Ishikawa (cell line): ENCODE results near the gene AGO3.

ENCODE experiments used
- CEBPB ChIP-seq: IDR thresholded peaks from 2 replicates; pipeline ENCODE4 v1.6.1; 2012
- CREB1 ChIP-seq: IDR thresholded peaks from 2 replicates; pipeline ENCODE4 v1.6.1; 2012; ENCODE audit warnings: low read depth
- EGR1 ChIP-seq: IDR thresholded peaks from 2 replicates; pipeline ENCODE4 v1.6.1; 2012
- EP300 ChIP-seq: IDR thresholded peaks from 2 replicates; pipeline ENCODE4 v1.6.1; 2012; ENCODE audit warnings: borderline replicate concordance
- FOXM1 ChIP-seq: IDR thresholded peaks from 2 replicates; pipeline ENCODE4 v1.6.1; 2012; ENCODE audit warnings: low read depth, borderline replicate concordance
- NFIC ChIP-seq: IDR thresholded peaks from 2 replicates; pipeline ENCODE4 v1.6.1; 2012
- RAD21 ChIP-seq: IDR thresholded peaks from 2 replicates; pipeline ENCODE4 v1.6.1; 2012; ENCODE audit warnings: low read depth
- TAF1 ChIP-seq: IDR thresholded peaks from 2 replicates; pipeline ENCODE4 v1.6.1; 2012; ENCODE audit warnings: low read depth, mild to moderate bottlenecking
- TCF12 ChIP-seq: IDR thresholded peaks from 2 replicates; pipeline ENCODE4 v1.6.1; 2012; ENCODE audit warnings: low read depth
- TEAD4 ChIP-seq: IDR thresholded peaks from 2 replicates; pipeline ENCODE4 v1.6.1; 2012
- YY1 ChIP-seq: IDR thresholded peaks from 2 replicates; pipeline ENCODE4 v1.6.1; 2012; ENCODE audit warnings: low read depth
- ZBTB7A ChIP-seq: IDR thresholded peaks from 2 replicates; pipeline ENCODE4 v1.6.1; 2012; ENCODE audit warnings: low read depth
- TF ChIP-seq, protein P1 (sequence below): IDR thresholded peaks from 2 replicates; pipeline ENCODE4 v1.6.1; 2012
- TF ChIP-seq, protein P2 (sequence below): IDR thresholded peaks from 2 replicates; pipeline ENCODE4 v1.6.1; 2012
- TF ChIP-seq, protein P3 (sequence below): IDR thresholded peaks from 2 replicates; pipeline ENCODE4 v1.6.1; 2012; ENCODE audit warnings: low read depth, mild to moderate bottlenecking

AGO3 gene

DNA sequence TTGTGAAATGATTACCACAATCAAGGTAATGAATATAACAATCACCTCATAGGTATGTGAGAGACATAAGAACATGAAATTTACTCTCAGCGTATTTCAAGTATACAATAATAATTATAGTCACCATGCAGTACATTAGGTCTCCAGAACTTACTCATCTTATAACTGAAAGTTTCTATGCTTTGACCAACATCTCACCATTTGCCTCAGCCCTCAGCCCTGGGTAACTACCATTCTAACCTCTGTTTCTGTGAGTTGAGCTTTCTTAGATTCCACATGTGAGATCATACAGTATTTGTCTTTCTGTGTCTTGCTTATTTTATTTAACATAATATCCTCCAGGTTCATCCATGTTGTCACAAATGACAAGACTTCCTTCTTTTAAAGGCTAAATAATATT, 57.3 kb downstream of the AGO3 start:
- TF ChIP-seq, protein P1, sequence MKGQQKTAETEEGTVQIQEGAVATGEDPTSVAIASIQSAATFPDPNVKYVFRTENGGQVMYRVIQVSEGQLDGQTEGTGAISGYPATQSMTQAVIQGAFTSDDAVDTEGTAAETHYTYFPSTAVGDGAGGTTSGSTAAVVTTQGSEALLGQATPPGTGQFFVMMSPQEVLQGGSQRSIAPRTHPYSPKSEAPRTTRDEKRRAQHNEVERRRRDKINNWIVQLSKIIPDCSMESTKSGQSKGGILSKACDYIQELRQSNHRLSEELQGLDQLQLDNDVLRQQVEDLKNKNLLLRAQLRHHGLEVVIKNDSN: no peak
- TF ChIP-seq YY1: no peak
- TF ChIP-seq, protein P2, sequence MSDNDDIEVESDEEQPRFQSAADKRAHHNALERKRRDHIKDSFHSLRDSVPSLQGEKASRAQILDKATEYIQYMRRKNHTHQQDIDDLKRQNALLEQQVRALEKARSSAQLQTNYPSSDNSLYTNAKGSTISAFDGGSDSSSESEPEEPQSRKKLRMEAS: no peak
- no peak for TF ChIP-seq ZBTB7A
- TF ChIP-seq TCF12: no peak

DNA sequence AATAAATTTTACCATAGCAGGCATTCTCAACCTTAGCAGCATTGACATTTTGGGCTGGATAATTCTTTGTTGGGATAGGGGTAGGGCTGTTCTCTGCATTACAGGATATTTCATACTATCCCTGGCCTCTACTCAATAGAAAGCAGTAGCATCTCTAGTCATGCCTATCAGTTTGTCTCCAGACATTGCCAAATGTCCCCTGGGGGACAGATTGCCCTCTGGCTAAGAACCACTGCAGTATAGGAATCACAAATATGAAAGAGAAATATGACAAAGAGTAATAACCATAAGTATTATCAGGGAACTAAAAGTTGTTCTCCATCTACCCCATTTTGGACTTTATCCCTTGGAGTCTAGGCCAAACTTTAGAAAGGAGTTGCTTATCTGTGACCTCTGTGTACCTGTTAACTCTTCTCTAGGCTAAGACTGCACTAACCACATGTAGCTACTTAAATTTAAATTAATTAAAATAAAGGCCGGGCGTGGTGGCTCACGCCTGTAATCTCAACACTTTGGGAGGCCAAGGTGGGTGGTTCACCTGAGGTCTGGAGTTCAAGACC, 76.1 kb downstream of the AGO3 start:
- TF ChIP-seq ZBTB7A: no peak
- no peak for TF ChIP-seq EP300
- TF ChIP-seq EGR1: no peak
- no peak for TF ChIP-seq TAF1
- TF ChIP-seq, protein P2: no peak
- no peak for TF ChIP-seq CREB1
- TF ChIP-seq, protein P1: no peak
- TF ChIP-seq CEBPB: no peak
- TF ChIP-seq YY1: no peak
- no peak for TF ChIP-seq NFIC
- no peak for TF ChIP-seq FOXM1
- TF ChIP-seq TCF12: no peak
- TF ChIP-seq, protein P3, sequence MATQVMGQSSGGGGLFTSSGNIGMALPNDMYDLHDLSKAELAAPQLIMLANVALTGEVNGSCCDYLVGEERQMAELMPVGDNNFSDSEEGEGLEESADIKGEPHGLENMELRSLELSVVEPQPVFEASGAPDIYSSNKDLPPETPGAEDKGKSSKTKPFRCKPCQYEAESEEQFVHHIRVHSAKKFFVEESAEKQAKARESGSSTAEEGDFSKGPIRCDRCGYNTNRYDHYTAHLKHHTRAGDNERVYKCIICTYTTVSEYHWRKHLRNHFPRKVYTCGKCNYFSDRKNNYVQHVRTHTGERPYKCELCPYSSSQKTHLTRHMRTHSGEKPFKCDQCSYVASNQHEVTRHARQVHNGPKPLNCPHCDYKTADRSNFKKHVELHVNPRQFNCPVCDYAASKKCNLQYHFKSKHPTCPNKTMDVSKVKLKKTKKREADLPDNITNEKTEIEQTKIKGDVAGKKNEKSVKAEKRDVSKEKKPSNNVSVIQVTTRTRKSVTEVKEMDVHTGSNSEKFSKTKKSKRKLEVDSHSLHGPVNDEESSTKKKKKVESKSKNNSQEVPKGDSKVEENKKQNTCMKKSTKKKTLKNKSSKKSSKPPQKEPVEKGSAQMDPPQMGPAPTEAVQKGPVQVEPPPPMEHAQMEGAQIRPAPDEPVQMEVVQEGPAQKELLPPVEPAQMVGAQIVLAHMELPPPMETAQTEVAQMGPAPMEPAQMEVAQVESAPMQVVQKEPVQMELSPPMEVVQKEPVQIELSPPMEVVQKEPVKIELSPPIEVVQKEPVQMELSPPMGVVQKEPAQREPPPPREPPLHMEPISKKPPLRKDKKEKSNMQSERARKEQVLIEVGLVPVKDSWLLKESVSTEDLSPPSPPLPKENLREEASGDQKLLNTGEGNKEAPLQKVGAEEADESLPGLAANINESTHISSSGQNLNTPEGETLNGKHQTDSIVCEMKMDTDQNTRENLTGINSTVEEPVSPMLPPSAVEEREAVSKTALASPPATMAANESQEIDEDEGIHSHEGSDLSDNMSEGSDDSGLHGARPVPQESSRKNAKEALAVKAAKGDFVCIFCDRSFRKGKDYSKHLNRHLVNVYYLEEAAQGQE: no peak
- no peak for TF ChIP-seq RAD21

DNA sequence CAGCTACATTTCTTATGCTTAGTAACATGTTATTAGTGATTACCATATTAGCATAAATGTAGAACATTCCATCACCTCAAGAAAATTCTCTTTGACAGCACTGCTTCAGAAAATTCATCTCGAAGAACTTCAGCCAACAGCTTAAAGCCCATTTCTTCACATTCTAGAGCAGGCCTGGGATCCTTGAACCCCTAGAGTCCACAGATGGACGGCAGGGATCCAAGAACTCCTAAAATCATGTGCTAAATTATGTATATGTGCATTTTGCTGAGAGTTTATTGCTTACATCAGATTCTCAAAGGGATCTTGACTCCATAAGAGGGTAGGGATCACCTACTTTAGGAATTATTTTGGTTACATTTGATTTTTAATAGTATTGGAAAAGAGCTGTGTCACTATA, 76.8 kb downstream of the AGO3 start:
- TF ChIP-seq FOXM1: no peak

DNA sequence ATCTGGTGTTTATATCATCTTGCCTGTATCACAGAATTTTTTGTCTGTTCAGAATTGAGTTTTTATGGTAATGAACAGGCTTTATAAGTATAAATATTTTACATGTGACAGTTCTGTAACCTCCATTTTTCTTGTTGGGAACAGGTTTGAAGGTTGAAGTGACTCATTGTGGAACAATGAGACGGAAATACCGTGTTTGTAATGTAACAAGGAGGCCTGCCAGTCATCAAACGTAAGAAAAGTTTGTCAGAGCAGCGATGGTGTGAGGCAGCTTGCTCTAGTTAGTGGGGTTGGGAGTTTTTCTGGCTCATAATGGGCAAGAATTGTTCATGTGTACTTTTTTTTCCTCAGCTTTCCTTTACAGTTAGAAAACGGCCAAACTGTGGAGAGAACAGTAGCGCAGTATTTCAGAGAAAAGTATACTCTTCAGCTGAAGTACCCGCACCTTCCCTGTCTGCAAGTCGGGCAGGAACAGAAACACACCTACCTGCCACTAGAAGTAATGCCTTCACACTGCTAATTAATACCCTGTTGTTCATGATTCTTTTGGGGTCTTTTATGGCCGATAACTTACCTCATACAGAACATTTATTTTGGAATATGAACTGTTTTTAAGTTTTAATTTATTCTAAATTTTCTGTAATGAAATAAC, 77.8 kb downstream of the AGO3 start:
- no peak for TF ChIP-seq EP300
- TF ChIP-seq, protein P3: no peak
- no peak for TF ChIP-seq EGR1
- no peak for TF ChIP-seq ZBTB7A
- 0 out of 2 replicates have a peak, but pooled peaks have one; percentile 11 for TF ChIP-seq TEAD4
- no peak for TF ChIP-seq FOXM1
- no peak for TF ChIP-seq YY1
- TF ChIP-seq NFIC: no peak

DNA sequence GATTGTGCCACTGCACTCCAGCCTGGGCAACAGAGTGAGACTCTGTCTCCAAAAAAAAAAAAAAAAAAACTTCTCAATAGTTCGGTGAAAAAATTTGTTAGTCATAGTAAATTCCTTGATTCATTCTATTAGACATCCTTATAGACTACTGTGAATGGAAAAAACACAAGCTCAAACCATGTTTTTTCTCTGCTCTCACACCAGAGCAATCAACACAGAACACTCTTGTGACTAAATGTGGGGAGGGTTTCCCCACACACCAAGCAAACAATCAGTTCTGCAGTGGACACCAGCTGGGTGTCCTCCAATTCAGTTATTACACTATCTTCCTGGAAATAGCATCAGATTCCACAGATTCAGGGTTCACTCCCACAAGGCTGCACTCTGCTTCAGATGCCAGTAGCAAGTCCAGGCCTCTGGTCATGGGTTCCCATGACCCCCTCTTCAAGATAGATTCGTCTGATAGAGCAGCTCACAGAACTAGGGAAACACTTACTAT, 83.9 kb downstream of the AGO3 start:
- TF ChIP-seq TAF1 (no peak), RAD21 (no peak), CEBPB (no peak), NFIC (no peak), EP300 (no peak), EGR1 (no peak), TEAD4 (no peak), YY1 (no peak)
- TF ChIP-seq, protein P3: no peak
- TF ChIP-seq, protein P1: no peak
